Activated CD8-positive, alpha-beta memory T cell treated with anti-CD3 and anti-CD28 coated beads for 48 hours (primary cell): ENCODE data around the gene PDE10A.
"Not testable (repeated sequence)": the region's sequence is repeated elsewhere in the genome, so short reads cannot be mapped to it uniquely, and the experiment has no call there.

Source experiments
- DNase-seq, 3 experiments: peaks; one replicate each; pipeline ENCODE4 v3.0.0-alpha.2; 2020; ENCODE audit warnings: low read depth in 2 of 3, low spot score in 2 of 3

PDE10A gene

GRCh38 chr6:165628955-165629354 lies 34.1 kb downstream of the PDE10A start:
- no peak for DNase-seq

GRCh38 chr6:165627366-165627765 lies 35.7 kb downstream of the PDE10A start:
- no peak for DNase-seq

GRCh38 chr6:165626711-165627110 lies 36.3 kb downstream of the PDE10A start:
- DNase-seq: no peak

GRCh38 chr6:165624871-165625639 lies 38.0 kb downstream of the PDE10A start:
- DNase-seq: no peak

- DNase-seq: no peak
These were observed 41.1 kb downstream of the PDE10A start for GRCh38 chr6:165621940-165622339.

- DNase-seq: not testable (repeated sequence)
These were observed 44.1 kb downstream of the PDE10A start for GRCh38 chr6:165618891-165619290.

- no peak for DNase-seq
These were observed 44.8 kb downstream of the PDE10A start for GRCh38 chr6:165618241-165618640.

- no peak for DNase-seq
These were observed 45.5 kb downstream of the PDE10A start for GRCh38 chr6:165617528-165617927.

GRCh38 chr6:165616116-165616515 lies 46.9 kb downstream of the PDE10A start:
- no peak for DNase-seq

- no peak for DNase-seq
These were observed 47.4 kb downstream of the PDE10A start for GRCh38 chr6:165615636-165616035.

GRCh38 chr6:165611294-165611693 lies 51.7 kb downstream of the PDE10A start:
- no peak for DNase-seq

- not testable (repeated sequence) for DNase-seq
These were observed 54.5 kb downstream of the PDE10A start for GRCh38 chr6:165608577-165608976.

GRCh38 chr6:165606740-165607008 lies 56.4 kb downstream of the PDE10A start:
- no peak for DNase-seq

GRCh38 chr6:165605901-165606739 lies 56.9 kb downstream of the PDE10A start:
- DNase-seq: no peak

- no peak for DNase-seq
These were observed 57.7 kb downstream of the PDE10A start for GRCh38 chr6:165605182-165605875.

- DNase-seq: no peak
These were observed 60.8 kb downstream of the PDE10A start for GRCh38 chr6:165602291-165602690.

- no peak for DNase-seq
These were observed 62.4 kb downstream of the PDE10A start for GRCh38 chr6:165600606-165601005.

GRCh38 chr6:165599596-165600487 lies 63.2 kb downstream of the PDE10A start:
- DNase-seq: no peak

- DNase-seq: no peak
These were observed 63.9 kb downstream of the PDE10A start for GRCh38 chr6:165599121-165599520.

GRCh38 chr6:165597821-165598220 lies 65.2 kb downstream of the PDE10A start:
- no peak for DNase-seq
